ENCODE data around the gene RTF2.

The RTF2 gene

GRCh38 chr20:56426926-56427325 is 41.5 kb upstream of the RTF2 start:
- Histone ChIP-seq H3K9me3 (ENCODE audit: control insufficient read depth, low read length) (no peaks in the 10 kb centered on the region), H3K27me3 (replicated peaks; ENCODE audit: control insufficient read depth, insufficient read depth, low read length, poor library complexity, severe bottlenecking) (no peaks in the 10 kb centered on the region), H3K27ac (ENCODE audit: insufficient read depth, low read length, poor library complexity, severe bottlenecking) (no peak overlapping the region), H3K4me3 (ENCODE audit: insufficient read depth, low read depth, low read length, poor library complexity, severe bottlenecking) (no peak overlapping the region), H3K36me3 (ENCODE audit: control insufficient read depth, insufficient read depth, low read length) (no peaks in the 10 kb centered on the region), H3K4me1 (ENCODE audit: control insufficient read depth, insufficient read depth, low read length, poor library complexity, severe bottlenecking) (peaks cover 26% of the 10 kb centered on the region)
- no peak for DNase-seq

DNA sequence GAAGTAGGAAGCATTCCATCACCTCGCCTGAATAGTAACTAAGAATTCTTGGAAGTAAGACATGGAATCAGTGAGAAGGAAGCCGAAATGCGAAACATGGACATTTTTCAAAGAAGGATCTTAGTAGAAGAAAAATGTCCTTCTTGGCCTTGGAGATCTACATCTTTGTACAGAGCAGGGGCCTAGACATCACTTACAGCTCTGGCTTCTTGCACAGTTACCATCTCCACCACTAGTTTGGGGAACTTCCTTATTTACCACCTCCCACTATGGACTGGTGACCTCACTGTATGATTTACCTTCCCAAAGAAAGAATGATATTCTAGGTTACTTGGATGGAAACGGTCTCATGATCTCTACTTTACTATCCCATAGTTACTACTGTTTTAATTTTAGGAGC is 40.6 kb upstream of the RTF2 start:
- Histone ChIP-seq H3K4me3 (ENCODE audit: insufficient read depth, low read depth, low read length, poor library complexity, severe bottlenecking) (no peak overlapping the region), H3K27me3 (replicated peaks; ENCODE audit: control insufficient read depth, insufficient read depth, low read length, poor library complexity, severe bottlenecking) (no peaks in the 10 kb centered on the region), H3K4me1 (ENCODE audit: control insufficient read depth, insufficient read depth, low read length, poor library complexity, severe bottlenecking) (peaks cover 19% of the 10 kb centered on the region), H3K9me3 (ENCODE audit: control insufficient read depth, low read length) (no peaks in the 10 kb centered on the region), H3K36me3 (ENCODE audit: control insufficient read depth, insufficient read depth, low read length) (no peaks in the 10 kb centered on the region), H3K27ac (ENCODE audit: insufficient read depth, low read length, poor library complexity, severe bottlenecking) (no peak overlapping the region)
- DNase-seq = no peak

- Histone ChIP-seq H3K4me1 (ENCODE audit: control insufficient read depth, insufficient read depth, low read length, poor library complexity, severe bottlenecking) (peaks cover 16% of the 10 kb centered on the region), H3K27me3 (replicated peaks; ENCODE audit: control insufficient read depth, insufficient read depth, low read length, poor library complexity, severe bottlenecking) (no peaks in the 10 kb centered on the region), H3K36me3 (ENCODE audit: control insufficient read depth, insufficient read depth, low read length) (no peaks in the 10 kb centered on the region), H3K4me3 (ENCODE audit: insufficient read depth, low read depth, low read length, poor library complexity, severe bottlenecking) (no peak overlapping the region), H3K27ac (ENCODE audit: insufficient read depth, low read length, poor library complexity, severe bottlenecking) (no peak overlapping the region), H3K9me3 (ENCODE audit: control insufficient read depth, low read length) (no peaks in the 10 kb centered on the region)
- DNase-seq = no peak
These were observed 40.0 kb upstream of the RTF2 start for GRCh38 chr20:56428410-56428809.

DNA sequence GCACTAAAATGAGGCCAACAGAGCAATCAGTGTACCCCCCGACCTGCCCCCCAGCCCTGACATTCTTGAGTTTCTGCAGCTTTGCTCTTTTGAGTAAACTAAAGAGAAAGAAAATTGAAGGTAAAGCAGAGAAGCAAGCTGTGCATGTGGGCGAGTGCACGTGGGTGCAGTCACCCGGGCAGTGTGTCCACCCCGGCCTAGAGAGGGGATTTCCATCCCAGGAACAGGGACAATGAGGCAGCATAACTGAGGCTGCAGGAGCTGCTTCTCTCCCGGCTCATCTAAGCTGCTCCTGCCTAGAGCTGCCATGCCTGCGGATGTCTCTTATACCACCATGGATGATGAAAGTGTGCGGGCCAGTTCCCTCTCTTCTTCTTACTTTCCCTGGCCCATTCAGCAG is 39.5 kb upstream of the RTF2 start:
- no peaks in the 10 kb centered on the region for H3K9me3 ChIP-seq (ENCODE audit: control insufficient read depth, low read length)
- no peaks in the 10 kb centered on the region for H3K27me3 ChIP-seq (replicated peaks; ENCODE audit: control insufficient read depth, insufficient read depth, low read length, poor library complexity, severe bottlenecking)
- H3K27ac ChIP-seq (ENCODE audit: insufficient read depth, low read length, poor library complexity, severe bottlenecking) = peak overlapping the region; percentile 54
- no peaks in the 10 kb centered on the region for H3K36me3 ChIP-seq (ENCODE audit: control insufficient read depth, insufficient read depth, low read length)
- peaks cover 16% of the 10 kb centered on the region for H3K4me1 ChIP-seq (ENCODE audit: control insufficient read depth, insufficient read depth, low read length, poor library complexity, severe bottlenecking)
- peak overlapping the region; percentile 39 for H3K4me3 ChIP-seq (ENCODE audit: insufficient read depth, low read depth, low read length, poor library complexity, severe bottlenecking)
- no peak for DNase-seq

DNA sequence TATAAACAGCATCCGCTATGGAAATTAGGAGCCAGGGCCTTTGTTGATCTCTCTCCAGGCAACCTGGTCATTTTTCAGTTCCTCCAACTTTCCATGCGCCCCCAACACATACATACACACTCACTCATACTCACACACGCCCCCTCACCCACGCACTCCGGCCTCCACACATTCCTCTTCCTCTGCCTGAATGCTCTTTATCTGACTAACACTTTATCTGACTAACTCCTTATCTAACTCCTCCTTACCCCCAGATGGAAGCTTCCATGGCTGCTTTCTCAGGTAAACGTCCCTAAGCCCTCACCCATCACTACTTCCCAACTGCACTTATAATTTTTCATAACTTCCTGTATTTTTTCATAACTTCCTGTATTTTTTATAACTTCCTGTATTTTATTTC is 38.9 kb upstream of the RTF2 start:
- DNase-seq = no peak
- no peaks in the 10 kb centered on the region for H3K9me3 ChIP-seq (ENCODE audit: control insufficient read depth, low read length)
- H3K27me3 ChIP-seq (replicated peaks; ENCODE audit: control insufficient read depth, insufficient read depth, low read length, poor library complexity, severe bottlenecking) = no peaks in the 10 kb centered on the region
- H3K36me3 ChIP-seq (ENCODE audit: control insufficient read depth, insufficient read depth, low read length) = no peaks in the 10 kb centered on the region
- H3K4me3 ChIP-seq (ENCODE audit: insufficient read depth, low read depth, low read length, poor library complexity, severe bottlenecking) = peak overlapping the region; percentile 39
- peaks cover 16% of the 10 kb centered on the region for H3K4me1 ChIP-seq (ENCODE audit: control insufficient read depth, insufficient read depth, low read length, poor library complexity, severe bottlenecking)
- peak overlapping the region; percentile 54 for H3K27ac ChIP-seq (ENCODE audit: insufficient read depth, low read length, poor library complexity, severe bottlenecking)

DNA sequence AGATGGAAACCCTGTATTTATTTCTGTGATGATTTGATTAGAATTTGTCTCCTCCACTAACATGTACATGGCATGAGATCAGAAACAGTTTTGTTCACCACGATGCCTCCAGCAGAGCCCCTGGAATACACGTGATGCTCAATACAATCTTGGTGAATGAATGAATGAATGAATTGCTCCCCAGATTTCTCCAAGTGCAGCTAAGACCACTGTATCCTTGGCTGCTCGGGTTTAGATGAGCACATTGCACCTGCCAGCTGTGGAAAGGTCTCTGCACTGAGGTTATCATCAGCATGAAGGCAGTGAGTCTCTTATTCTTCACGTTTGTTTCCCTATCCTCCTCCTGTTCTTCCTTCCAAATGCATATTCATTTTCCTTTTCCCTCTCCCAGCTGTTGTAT is 38.5 kb upstream of the RTF2 start:
- Histone ChIP-seq H3K9me3 (ENCODE audit: control insufficient read depth, low read length) (no peaks in the 10 kb centered on the region), H3K27ac (ENCODE audit: insufficient read depth, low read length, poor library complexity, severe bottlenecking) (peak overlapping the region; percentile 54), H3K27me3 (replicated peaks; ENCODE audit: control insufficient read depth, insufficient read depth, low read length, poor library complexity, severe bottlenecking) (no peaks in the 10 kb centered on the region), H3K4me1 (ENCODE audit: control insufficient read depth, insufficient read depth, low read length, poor library complexity, severe bottlenecking) (peaks cover 16% of the 10 kb centered on the region), H3K36me3 (ENCODE audit: control insufficient read depth, insufficient read depth, low read length) (no peaks in the 10 kb centered on the region), H3K4me3 (ENCODE audit: insufficient read depth, low read depth, low read length, poor library complexity, severe bottlenecking) (peak overlapping the region; percentile 39)
- no peak for DNase-seq

GRCh38 chr20:56430461-56430860 is 38.0 kb upstream of the RTF2 start:
- Histone ChIP-seq H3K9me3 (ENCODE audit: control insufficient read depth, low read length) (no peaks in the 10 kb centered on the region), H3K4me1 (ENCODE audit: control insufficient read depth, insufficient read depth, low read length, poor library complexity, severe bottlenecking) (peaks cover 16% of the 10 kb centered on the region), H3K27ac (ENCODE audit: insufficient read depth, low read length, poor library complexity, severe bottlenecking) (no peak overlapping the region), H3K27me3 (replicated peaks; ENCODE audit: control insufficient read depth, insufficient read depth, low read length, poor library complexity, severe bottlenecking) (no peaks in the 10 kb centered on the region), H3K36me3 (ENCODE audit: control insufficient read depth, insufficient read depth, low read length) (no peaks in the 10 kb centered on the region), H3K4me3 (ENCODE audit: insufficient read depth, low read depth, low read length, poor library complexity, severe bottlenecking) (no peak overlapping the region)
- no peak for DNase-seq

GRCh38 chr20:56430957-56431356 is 37.5 kb upstream of the RTF2 start:
- no peak for DNase-seq
- H3K4me3 ChIP-seq (ENCODE audit: insufficient read depth, low read depth, low read length, poor library complexity, severe bottlenecking) = no peak overlapping the region

DNA sequence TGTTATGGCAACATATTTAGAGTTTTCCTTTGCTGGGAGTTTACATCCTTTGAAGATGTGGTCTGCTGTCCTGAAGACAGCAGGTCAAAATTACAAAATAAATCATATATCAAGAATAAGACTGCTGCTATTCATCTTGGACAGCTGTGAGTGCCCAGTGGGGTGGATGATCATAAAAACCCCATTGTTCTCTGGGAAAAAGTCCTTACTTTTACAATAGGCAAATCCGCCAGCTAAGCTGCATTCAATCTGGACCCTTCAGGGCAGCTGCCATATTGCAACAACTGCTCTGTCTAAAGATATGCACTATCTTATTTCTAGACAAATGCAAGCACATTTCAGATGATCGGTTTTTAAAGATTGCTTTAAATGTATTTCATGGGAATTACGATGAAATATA is 37.0 kb upstream of the RTF2 start:
- H3K4me1 ChIP-seq (ENCODE audit: control insufficient read depth, insufficient read depth, low read length, poor library complexity, severe bottlenecking) = peaks cover 16% of the 10 kb centered on the region
- no peak for DNase-seq
- no peaks in the 10 kb centered on the region for H3K27me3 ChIP-seq (replicated peaks; ENCODE audit: control insufficient read depth, insufficient read depth, low read length, poor library complexity, severe bottlenecking)

More at GRCh38 chr20:56430957-56431356, 37.5 kb upstream of the RTF2 start:
- H3K9me3 ChIP-seq (ENCODE audit: control insufficient read depth, low read length) = no peaks in the 10 kb centered on the region
- H3K27me3 ChIP-seq (replicated peaks; ENCODE audit: control insufficient read depth, insufficient read depth, low read length, poor library complexity, severe bottlenecking) = no peaks in the 10 kb centered on the region
- H3K27ac ChIP-seq (ENCODE audit: insufficient read depth, low read length, poor library complexity, severe bottlenecking) = no peak overlapping the region
- H3K4me1 ChIP-seq (ENCODE audit: control insufficient read depth, insufficient read depth, low read length, poor library complexity, severe bottlenecking) = peaks cover 16% of the 10 kb centered on the region
- H3K36me3 ChIP-seq (ENCODE audit: control insufficient read depth, insufficient read depth, low read length) = no peaks in the 10 kb centered on the region

GRCh38 chr20:56433221-56433879 is 35.1 kb upstream of the RTF2 start:
- Histone ChIP-seq H3K4me1 (ENCODE audit: control insufficient read depth, insufficient read depth, low read length, poor library complexity, severe bottlenecking) (peaks cover 16% of the 10 kb centered on the region), H3K27ac (ENCODE audit: insufficient read depth, low read length, poor library complexity, severe bottlenecking) (no peak overlapping the region), H3K36me3 (ENCODE audit: control insufficient read depth, insufficient read depth, low read length) (peaks cover 5% of the 10 kb centered on the region), H3K27me3 (replicated peaks; ENCODE audit: control insufficient read depth, insufficient read depth, low read length, poor library complexity, severe bottlenecking) (no peaks in the 10 kb centered on the region), H3K4me3 (ENCODE audit: insufficient read depth, low read depth, low read length, poor library complexity, severe bottlenecking) (no peak overlapping the region), H3K9me3 (ENCODE audit: control insufficient read depth, low read length) (no peaks in the 10 kb centered on the region)
- no peak for DNase-seq

More for the DNA sequence above, 37.0 kb upstream of the RTF2 start:
- Histone ChIP-seq H3K4me3 (ENCODE audit: insufficient read depth, low read depth, low read length, poor library complexity, severe bottlenecking) (no peak overlapping the region), H3K9me3 (ENCODE audit: control insufficient read depth, low read length) (no peaks in the 10 kb centered on the region), H3K27ac (ENCODE audit: insufficient read depth, low read length, poor library complexity, severe bottlenecking) (no peak overlapping the region), H3K36me3 (ENCODE audit: control insufficient read depth, insufficient read depth, low read length) (no peaks in the 10 kb centered on the region)

Measured in effector memory CD4-positive, alpha-beta T cell (primary cell).